ENCODE measurements around the gene PGA5. TPM values are rescaled to one million over a fixed set of nuclear protein-coding genes. Genes with fewer than 3 reads are reported as not detected.
"Not testable (repeated sequence)": the region's sequence is repeated elsewhere in the genome, so short reads cannot be mapped to it uniquely, and the experiment has no call there.

PGA5 gene
- total RNA-seq, 1 experiment from 2014 or later: not detected

GRCh38 chr11:61195719-61196118 is 45.3 kb upstream of the PGA5 start:
- POLR2A ChIA-PET: no interaction called here
- no peaks in the 10 kb centered on the region for H3K4me1 Mint-ChIP-seq (ENCODE audit: insufficient read depth, unreplicated experiment)
- H3K4me3 Mint-ChIP-seq (ENCODE audit: unreplicated experiment): no peak overlapping the region
- H3K27me3 Mint-ChIP-seq (ENCODE audit: insufficient read depth, unreplicated experiment): peaks cover 50% of the 10 kb centered on the region
- CTCF ChIA-PET: interaction anchor here (1.3 to 1.4 kb wide), 2 partner anchors 9 to 365 kb away, joined by 4 to 10 read pairs; no protein-coding TSS in a partner anchor
- BruUV-seq (replicated peaks): no TSS peak
- intact Hi-C loops (cut with micrococcal nuclease): no loop called here
- TF ChIP-seq, protein P1, sequence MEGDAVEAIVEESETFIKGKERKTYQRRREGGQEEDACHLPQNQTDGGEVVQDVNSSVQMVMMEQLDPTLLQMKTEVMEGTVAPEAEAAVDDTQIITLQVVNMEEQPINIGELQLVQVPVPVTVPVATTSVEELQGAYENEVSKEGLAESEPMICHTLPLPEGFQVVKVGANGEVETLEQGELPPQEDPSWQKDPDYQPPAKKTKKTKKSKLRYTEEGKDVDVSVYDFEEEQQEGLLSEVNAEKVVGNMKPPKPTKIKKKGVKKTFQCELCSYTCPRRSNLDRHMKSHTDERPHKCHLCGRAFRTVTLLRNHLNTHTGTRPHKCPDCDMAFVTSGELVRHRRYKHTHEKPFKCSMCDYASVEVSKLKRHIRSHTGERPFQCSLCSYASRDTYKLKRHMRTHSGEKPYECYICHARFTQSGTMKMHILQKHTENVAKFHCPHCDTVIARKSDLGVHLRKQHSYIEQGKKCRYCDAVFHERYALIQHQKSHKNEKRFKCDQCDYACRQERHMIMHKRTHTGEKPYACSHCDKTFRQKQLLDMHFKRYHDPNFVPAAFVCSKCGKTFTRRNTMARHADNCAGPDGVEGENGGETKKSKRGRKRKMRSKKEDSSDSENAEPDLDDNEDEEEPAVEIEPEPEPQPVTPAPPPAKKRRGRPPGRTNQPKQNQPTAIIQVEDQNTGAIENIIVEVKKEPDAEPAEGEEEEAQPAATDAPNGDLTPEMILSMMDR (IDR thresholded peaks at IDR 0.05; ENCODE audit: unreplicated experiment): no peak
- H3K36me3 Mint-ChIP-seq (ENCODE audit: insufficient read depth, unreplicated experiment): no peaks in the 10 kb centered on the region
- H3K9me3 Mint-ChIP-seq (ENCODE audit: unreplicated experiment): no peaks in the 10 kb centered on the region
- DNase-seq (ENCODE audit: unreplicated experiment): no peak
- no peak overlapping the region for H3K27ac Mint-ChIP-seq (ENCODE audit: low read depth, unreplicated experiment)

- CTCF ChIA-PET: interaction anchor here (1.1 kb wide), 1 partner anchor 39 kb away, joined by 3 read pairs; no protein-coding TSS in a partner anchor
- DNase-seq (ENCODE audit: unreplicated experiment): no peak
- POLR2A ChIA-PET: no interaction called here
- BruUV-seq (replicated peaks): no TSS peak
- H3K9me3 Mint-ChIP-seq (ENCODE audit: unreplicated experiment): no peaks in the 10 kb centered on the region
- H3K4me1 Mint-ChIP-seq (ENCODE audit: insufficient read depth, unreplicated experiment): no peaks in the 10 kb centered on the region
- TF ChIP-seq, protein P1 (IDR thresholded peaks at IDR 0.05; ENCODE audit: unreplicated experiment): no peak
- intact Hi-C loops (cut with micrococcal nuclease): no loop called here
- H3K36me3 Mint-ChIP-seq (ENCODE audit: insufficient read depth, unreplicated experiment): no peaks in the 10 kb centered on the region
- H3K4me3 Mint-ChIP-seq (ENCODE audit: unreplicated experiment): no peak overlapping the region
- H3K27ac Mint-ChIP-seq (ENCODE audit: low read depth, unreplicated experiment): no peak overlapping the region
- H3K27me3 Mint-ChIP-seq (ENCODE audit: insufficient read depth, unreplicated experiment): peaks cover 72% of the 10 kb centered on the region
These were observed 42.6 kb upstream of the PGA5 start for GRCh38 chr11:61198361-61198760.

GRCh38 chr11:61198948-61199523 is 41.9 kb upstream of the PGA5 start:
- intact Hi-C loops (cut with micrococcal nuclease): no loop called here
- Mint-ChIP-seq H3K4me1 (ENCODE audit: insufficient read depth, unreplicated experiment) (no peaks in the 10 kb centered on the region), H3K36me3 (ENCODE audit: insufficient read depth, unreplicated experiment) (no peaks in the 10 kb centered on the region), H3K4me3 (ENCODE audit: unreplicated experiment) (no peak overlapping the region), H3K27ac (ENCODE audit: low read depth, unreplicated experiment) (no peak overlapping the region), H3K27me3 (ENCODE audit: insufficient read depth, unreplicated experiment) (peaks cover 73% of the 10 kb centered on the region), H3K9me3 (ENCODE audit: unreplicated experiment) (no peaks in the 10 kb centered on the region)
- TF ChIP-seq, protein P1 (IDR thresholded peaks at IDR 0.05; ENCODE audit: unreplicated experiment): no peak
- ChIA-PET CTCF (interaction anchor here (1.1 kb wide), 1 partner anchor 40 kb away, joined by 3 read pairs; no protein-coding TSS in a partner anchor), POLR2A (no interaction called here)
- no TSS peak for BruUV-seq (replicated peaks)
- no peak for DNase-seq (ENCODE audit: unreplicated experiment)

DNA sequence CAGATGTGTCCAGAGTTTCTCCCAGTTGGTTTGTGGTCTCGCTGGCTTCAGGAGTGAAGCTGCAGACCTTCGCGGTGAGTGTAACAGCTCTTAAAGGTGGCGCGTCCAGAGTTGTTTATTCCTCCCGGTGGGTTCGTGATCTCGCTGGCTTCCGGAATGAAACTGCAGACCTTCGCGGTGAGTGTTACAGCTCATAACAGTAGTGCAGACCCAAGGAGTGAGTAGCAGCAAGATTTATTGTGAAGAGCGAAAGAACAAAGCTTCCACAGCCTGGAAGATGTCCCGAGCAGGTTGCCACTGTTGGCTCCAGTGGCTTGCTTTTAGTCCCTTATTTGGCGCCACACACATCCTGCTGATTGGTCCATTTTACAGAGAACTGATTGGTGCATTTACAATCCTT is 39.5 kb upstream of the PGA5 start:
- H3K27ac Mint-ChIP-seq (ENCODE audit: low read depth, unreplicated experiment): no peak overlapping the region
- TF ChIP-seq, protein P1 (IDR thresholded peaks at IDR 0.05; ENCODE audit: unreplicated experiment): no peak
- no peak overlapping the region for H3K4me3 Mint-ChIP-seq (ENCODE audit: unreplicated experiment)
- H3K27me3 Mint-ChIP-seq (ENCODE audit: insufficient read depth, unreplicated experiment): peaks cover 66% of the 10 kb centered on the region
- no TSS peak for BruUV-seq (replicated peaks)
- no peaks in the 10 kb centered on the region for H3K36me3 Mint-ChIP-seq (ENCODE audit: insufficient read depth, unreplicated experiment)
- no peaks in the 10 kb centered on the region for H3K4me1 Mint-ChIP-seq (ENCODE audit: insufficient read depth, unreplicated experiment)
- CTCF ChIA-PET: interaction anchor here (0.6 to 1.0 kb wide), 2 partner anchors 14 to 937 kb away, joined by 3 to 5 read pairs; no protein-coding TSS in a partner anchor
- DNase-seq (ENCODE audit: unreplicated experiment): no peak
- POLR2A ChIA-PET: no interaction called here
- intact Hi-C loops (cut with micrococcal nuclease): no loop called here
- no peaks in the 10 kb centered on the region for H3K9me3 Mint-ChIP-seq (ENCODE audit: unreplicated experiment)

GRCh38 chr11:61202950-61203746 is 37.8 kb upstream of the PGA5 start, which contains the start of gene PGA3:
TSS of gene PGA3 (plus strand) at chr11:61203515. CDS start at chr11:61203565, 50 bp downstream.
- H3K4me3 Mint-ChIP-seq (ENCODE audit: unreplicated experiment); H3K36me3 Mint-ChIP-seq (ENCODE audit: insufficient read depth, unreplicated experiment); H3K4me1 Mint-ChIP-seq (ENCODE audit: insufficient read depth, unreplicated experiment); DNase-seq (ENCODE audit: unreplicated experiment); POLR2A ChIA-PET; H3K27ac Mint-ChIP-seq (ENCODE audit: low read depth, unreplicated experiment); BruUV-seq (replicated peaks); intact Hi-C loops (cut with micrococcal nuclease); H3K9me3 Mint-ChIP-seq (ENCODE audit: unreplicated experiment): not testable (repeated sequence)
- CTCF ChIA-PET: interaction anchor here (0.6 to 0.7 kb wide), 2 partner anchors 47 to 433 kb away, joined by 3 to 4 read pairs; no protein-coding TSS in a partner anchor
- H3K27me3 Mint-ChIP-seq (ENCODE audit: insufficient read depth, unreplicated experiment): peaks cover 54% of the 10 kb centered on the region

DNA sequence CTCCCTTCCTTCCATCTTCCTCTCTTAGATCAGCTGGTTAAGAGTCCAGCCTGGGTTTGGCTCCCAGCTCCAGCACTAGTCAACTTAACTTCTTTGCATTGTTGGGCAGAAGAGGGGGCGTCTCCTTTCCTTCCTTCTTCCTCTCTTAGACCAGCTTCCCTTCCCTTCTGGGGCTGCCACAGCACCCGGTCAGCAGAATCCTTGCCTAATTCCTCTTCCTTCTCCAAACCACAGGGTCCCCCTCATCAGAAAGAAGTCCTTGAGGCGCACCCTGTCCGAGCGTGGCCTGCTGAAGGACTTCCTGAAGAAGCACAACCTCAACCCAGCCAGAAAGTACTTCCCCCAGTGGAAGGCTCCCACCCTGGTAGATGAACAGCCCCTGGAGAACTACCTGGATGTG is 37.1 kb upstream of the PGA5 start:
- POLR2A ChIA-PET; H3K27ac Mint-ChIP-seq (ENCODE audit: low read depth, unreplicated experiment); H3K36me3 Mint-ChIP-seq (ENCODE audit: insufficient read depth, unreplicated experiment); CTCF ChIA-PET; intact Hi-C loops (cut with micrococcal nuclease); DNase-seq (ENCODE audit: unreplicated experiment); H3K4me1 Mint-ChIP-seq (ENCODE audit: insufficient read depth, unreplicated experiment); H3K4me3 Mint-ChIP-seq (ENCODE audit: unreplicated experiment); H3K9me3 Mint-ChIP-seq (ENCODE audit: unreplicated experiment); BruUV-seq (replicated peaks): not testable (repeated sequence)
- H3K27me3 Mint-ChIP-seq (ENCODE audit: insufficient read depth, unreplicated experiment): peaks cover 54% of the 10 kb centered on the region

Data from MCF 10A (cell line).